LNCaP clone FGC (cell line): ENCODE data around the gene HCCS.
"Not testable (repeated sequence)": the region's sequence is repeated elsewhere in the genome, so short reads cannot be mapped to it uniquely, and the experiment has no call there.

ENCODE experiments used
- DNase-seq: peaks from one replicate; pipeline ENCODE4 v3.0.0-alpha.2; 2011; ENCODE audit warnings: low read depth
- H3K4me3 ChIP-seq: 2 replicates; pipeline ENCODE4 v1.5.1; 2011; ENCODE audit warnings: mild to moderate bottlenecking, low read depth, low read length, control low read depth
- CTCF ChIP-seq: IDR thresholded peaks from 2 replicates; pipeline ENCODE4 v1.5.1; 2012; ENCODE audit warnings: mild to moderate bottlenecking; ENCODE audit not compliant: control insufficient read depth, insufficient read depth; ENCODE audit errors: extremely low read depth

HCCS gene

GRCh38 chrX:11119313-11119943, 8.3 kb downstream of the HCCS start:
- no peak for TF ChIP-seq CTCF
- no peak overlapping the region for H3K4me3 ChIP-seq
- DNase-seq, result no peak

GRCh38 chrX:11123087-11123486, 12.0 kb downstream of the HCCS start:
- not testable (repeated sequence) for DNase-seq, H3K4me3 ChIP-seq

- no peak for TF ChIP-seq CTCF
- no peak overlapping the region for H3K4me3 ChIP-seq
- DNase-seq, result no peak
Observed at GRCh38 chrX:11124112-11124511, 13.0 kb downstream of the HCCS start.

GRCh38 chrX:11125060-11125459, 13.9 kb downstream of the HCCS start:
- DNase-seq, result no peak
- H3K4me3 ChIP-seq, result no peak overlapping the region
- TF ChIP-seq CTCF, result no peak

- no peak for TF ChIP-seq CTCF
- DNase-seq, result no peak
- no peak overlapping the region for H3K4me3 ChIP-seq
Observed at GRCh38 chrX:11129534-11130105, 18.5 kb downstream of the HCCS start.

GRCh38 chrX:11130136-11130535, 19.0 kb downstream of the HCCS start:
- TF ChIP-seq CTCF, result no peak
- DNase-seq, result no peak
- no peak overlapping the region for H3K4me3 ChIP-seq

- no peak overlapping the region for H3K4me3 ChIP-seq
- DNase-seq, result no peak
- TF ChIP-seq CTCF, result no peak
Observed at GRCh38 chrX:11131146-11131545, 20.0 kb downstream of the HCCS start.
